SK-N-MC (cell line): ENCODE data around the gene DNASE1L1.

Experiments used
- DNase-seq: peaks from one replicate; pipeline ENCODE4 v3.0.0-alpha.2; 2011; ENCODE audit warnings: low read depth, low spot score
- H3K27ac ChIP-seq: fragments of 200-600 bp; sonication (generic); 2 replicates; pipeline ENCODE4 v1.5.1; 2016; ENCODE audit warnings: mixed run types
- H3K36me3 ChIP-seq: fragments of 200-600 bp; sonication (generic); 2 replicates; pipeline ENCODE4 v1.6.1; 2017; ENCODE audit warnings: antibody characterized with exemption, low read length, mixed read lengths; ENCODE audit not compliant: insufficient read depth
- H3K4me3 ChIP-seq: fragments of 200-600 bp; sonication (generic); 2 replicates; pipeline ENCODE4 v1.5.1; 2016
- H3K9ac ChIP-seq: fragments of 200-600 bp; sonication (generic); 2 replicates; pipeline ENCODE4 v1.8.0; 2017; ENCODE audit warnings: mixed run types, mixed read lengths; ENCODE audit not compliant: insufficient read length
- H3K9me3 ChIP-seq: fragments of 200-600 bp; sonication (generic); 2 replicates; pipeline ENCODE4 v1.6.1; 2017; ENCODE audit warnings: low read depth, mild to moderate bottlenecking, antibody characterized with exemption, low read length, moderate library complexity, mixed read lengths
- EZH2 ChIP-seq: fragments of 200-600 bp; sonication (generic); IDR thresholded peaks from one replicate; pipeline ENCODE4 v1.6.1; 2017; ENCODE audit warnings: antibody characterized with exemption
- FOXP2 ChIP-seq: optimal IDR thresholded peaks from 2 replicates; pipeline ENCODE3; 2011; ENCODE audit warnings: mild to moderate bottlenecking, moderate library complexity; ENCODE audit not compliant: insufficient read depth; ENCODE audit errors: extremely low read length, control extremely low read depth
- POLR2AphosphoS5 ChIP-seq: IDR thresholded peaks from 2 replicates; pipeline ENCODE4 v1.6.1; 2012; ENCODE audit warnings: mild to moderate bottlenecking, low read depth, low read length, borderline replicate concordance

The DNASE1L1 gene

GRCh38 chrX:154445776-154446175 lies 36.7 kb upstream of the DNASE1L1 start:
- TF ChIP-seq EZH2: no peak
- TF ChIP-seq POLR2AphosphoS5: no peak
- no peak for TF ChIP-seq FOXP2
- H3K4me3 ChIP-seq: no peak overlapping the region
- no peak overlapping the region for H3K9ac ChIP-seq
- DNase-seq: no peak
- H3K9me3 ChIP-seq: no peaks in the 10 kb centered on the region
- H3K36me3 ChIP-seq: peaks cover 4% of the 10 kb centered on the region; the same call in 1 of the 2 replicates
- H3K27ac ChIP-seq: no peak overlapping the region

- no peak overlapping the region for H3K27ac ChIP-seq
- DNase-seq: no peak
- TF ChIP-seq EZH2 (no peak), POLR2AphosphoS5 (no peak), FOXP2 (no peak)
- peak overlapping the region; percentile 78 for H3K4me3 ChIP-seq
- H3K36me3 ChIP-seq: peaks cover 4% of the 10 kb centered on the region; the same call in 1 of the 2 replicates
- peak overlapping the region; percentile 81 for H3K9ac ChIP-seq
- H3K9me3 ChIP-seq: no peaks in the 10 kb centered on the region
Measured at GRCh38 chrX:154444755-154445246, 35.7 kb upstream of the DNASE1L1 start.

GRCh38 chrX:154443992-154444754 lies 35.1 kb upstream of the DNASE1L1 start, which contains the start of gene FAM50A:
Gene FAM50A (plus strand): TSS chrX:154444141. CDS start chrX:154444236, 95 bp downstream.
- peak within 1 kb of the TSS; percentile 81 for H3K9ac ChIP-seq
- H3K9me3 ChIP-seq: no peaks in the 10 kb centered on the region
- no peak for DNase-seq
- H3K36me3 ChIP-seq: peaks cover 4% of the 10 kb centered on the region; the same call in 1 of the 2 replicates
- peak within 1 kb of the TSS; percentile 78 for H3K4me3 ChIP-seq
- TF ChIP-seq FOXP2 (no peak), EZH2 (no peak), POLR2AphosphoS5 (no peak)
- H3K27ac ChIP-seq: peak within 1 kb of the TSS; percentile 50; the same call in 1 of the 2 replicates

- Histone ChIP-seq H3K4me3 (peak overlapping the region; percentile 64), H3K27ac (peak overlapping the region; percentile 50; the same call in 1 of the 2 replicates), H3K9me3 (no peaks in the 10 kb centered on the region), H3K9ac (no peak overlapping the region), H3K36me3 (peaks cover 4% of the 10 kb centered on the region; the same call in 1 of the 2 replicates)
- no peak for TF ChIP-seq EZH2
- no peak for DNase-seq
Measured at GRCh38 chrX:154443479-154443910, 34.4 kb upstream of the DNASE1L1 start.

- no peak overlapping the region for H3K9ac ChIP-seq
- H3K4me3 ChIP-seq: no peak overlapping the region
- H3K9me3 ChIP-seq: no peaks in the 10 kb centered on the region
- no peak overlapping the region for H3K27ac ChIP-seq
- no peak for DNase-seq
- TF ChIP-seq POLR2AphosphoS5: no peak
- no peak for TF ChIP-seq EZH2
- TF ChIP-seq FOXP2: no peak
- peaks cover 4% of the 10 kb centered on the region; the same call in 1 of the 2 replicates for H3K36me3 ChIP-seq
Measured at GRCh38 chrX:154441984-154442707, 33.1 kb upstream of the DNASE1L1 start.

GRCh38 chrX:154441564-154441963 lies 32.5 kb upstream of the DNASE1L1 start:
- H3K36me3 ChIP-seq: peaks cover 4% of the 10 kb centered on the region; the same call in 1 of the 2 replicates
- TF ChIP-seq POLR2AphosphoS5 (no peak), FOXP2 (no peak), EZH2 (no peak)
- no peak for DNase-seq
- H3K4me3 ChIP-seq: no peak overlapping the region
- H3K27ac ChIP-seq: no peak overlapping the region
- H3K9ac ChIP-seq: no peak overlapping the region
- no peaks in the 10 kb centered on the region for H3K9me3 ChIP-seq

- Histone ChIP-seq H3K9ac (no peak overlapping the region), H3K36me3 (peaks cover 4% of the 10 kb centered on the region; the same call in 1 of the 2 replicates), H3K27ac (no peak overlapping the region), H3K4me3 (no peak overlapping the region), H3K9me3 (no peaks in the 10 kb centered on the region)
- no peak for DNase-seq
- TF ChIP-seq EZH2 (no peak), FOXP2 (no peak), POLR2AphosphoS5 (no peak)
Measured at GRCh38 chrX:154440623-154441357, 31.7 kb upstream of the DNASE1L1 start.
